Measurements from ENCODE around the gene FBN1. TPM values are rescaled to one million over a fixed set of nuclear protein-coding genes. Genes with fewer than 3 reads are reported as not detected.

Gene FBN1
- total RNA-seq, 1 experiment from 2014 or later, result 6.7 TPM

- ATAC-seq, result no peak; the same call in 1 of the 2 replicates
- BruUV-seq (replicated peaks), result no TSS peak
- Histone ChIP-seq H3K36me3 (ENCODE audit: low read depth, low read length) (no peaks in the 10 kb centered on the region), H2AFZ (ENCODE audit: low read length) (no peak overlapping the region), H3K27ac (ENCODE audit: low read length) (no peak overlapping the region), H3K9ac (ENCODE audit: low read length) (no peak overlapping the region), H3K4me3 (ENCODE audit: low read length) (no peak overlapping the region), H3K9me3 (ENCODE audit: low read length) (no peaks in the 10 kb centered on the region), H3K4me2 (ENCODE audit: low read length) (no peak overlapping the region), H3F3A (ENCODE audit: low read length, unreplicated experiment) (no peaks in the 10 kb centered on the region), H3K9me2 (replicated peaks; ENCODE audit: low read length) (no peaks in the 10 kb centered on the region), H3K79me2 (ENCODE audit: low read length) (no peaks in the 10 kb centered on the region), H3K4me1 (ENCODE audit: insufficient read depth, low read length) (peaks cover 8% of the 10 kb centered on the region; the same call in 1 of the 2 replicates), H4K20me1 (ENCODE audit: low read length) (no peaks in the 10 kb centered on the region), H3K27me3 (ENCODE audit: low read length) (no peaks in the 10 kb centered on the region)
- no peak for DNase-seq
- POLR2A ChIA-PET (ENCODE audit: unreplicated experiment), result no interaction called here
- CTCF ChIA-PET, result no interaction called here
- intact Hi-C loops (cut with micrococcal nuclease), result no loop called here
- TF ChIP-seq CTCF (conservative IDR thresholded peaks at IDR 0.05; ENCODE audit: low read depth, low read length), result no peak
- TF ChIP-seq EZH2 (IDR thresholded peaks at IDR 0.05; ENCODE audit: low read length, unreplicated experiment), result no peak
- TF ChIP-seq EZH2phosphoT487 (IDR thresholded peaks at IDR 0.05; ENCODE audit: borderline replicate concordance, low read length), result no peak
These were observed 100.7 kb downstream of the FBN1 start for GRCh38 chr15:48544778-48545177.

- CTCF ChIA-PET, result no interaction called here
- Histone ChIP-seq H3K9me3 (ENCODE audit: low read length) (no peaks in the 10 kb centered on the region), H3K9me2 (replicated peaks; ENCODE audit: low read length) (no peaks in the 10 kb centered on the region)
These were observed 103.9 kb downstream of the FBN1 start for GRCh38 chr15:48541341-48542278.

More at GRCh38 chr15:48541341-48542278, 103.9 kb downstream of the FBN1 start:
- no peaks in the 10 kb centered on the region for H3F3A ChIP-seq (ENCODE audit: low read length, unreplicated experiment)
- H3K4me3 ChIP-seq (ENCODE audit: low read length), result no peak overlapping the region
- TF ChIP-seq CTCF (conservative IDR thresholded peaks at IDR 0.05; ENCODE audit: low read depth, low read length), result no peak
- TF ChIP-seq EZH2 (IDR thresholded peaks at IDR 0.05; ENCODE audit: low read length, unreplicated experiment), result no peak
- no peak for TF ChIP-seq EZH2phosphoT487 (IDR thresholded peaks at IDR 0.05; ENCODE audit: borderline replicate concordance, low read length)
- POLR2A ChIA-PET (ENCODE audit: unreplicated experiment), result no interaction called here
- no peaks in the 10 kb centered on the region for H4K20me1 ChIP-seq (ENCODE audit: low read length)
- DNase-seq (peak; percentile 32), ATAC-seq (peak; percentile 80)
- H3K36me3 ChIP-seq (ENCODE audit: low read depth, low read length), result no peaks in the 10 kb centered on the region
- no peaks in the 10 kb centered on the region for H3K79me2 ChIP-seq (ENCODE audit: low read length)
- H3K4me2 ChIP-seq (ENCODE audit: low read length), result no peak overlapping the region
- no TSS peak for BruUV-seq (replicated peaks)
- H3K27me3 ChIP-seq (ENCODE audit: low read length), result no peaks in the 10 kb centered on the region
- H2AFZ ChIP-seq (ENCODE audit: low read length), result no peak overlapping the region
- no peak overlapping the region for H3K27ac ChIP-seq (ENCODE audit: low read length)
- H3K4me1 ChIP-seq (ENCODE audit: insufficient read depth, low read length), result peaks cover 8% of the 10 kb centered on the region; the same call in 1 of the 2 replicates
- no peak overlapping the region for H3K9ac ChIP-seq (ENCODE audit: low read length)
- intact Hi-C loops (cut with micrococcal nuclease), result no loop called here
